Heart left ventricle (tissue), 16 donors: ENCODE results near the gene SLC2A4. TPM values are rescaled to one million over a fixed set of nuclear protein-coding genes. Genes with fewer than 3 reads are reported as not detected.

Experiments used
- ATAC-seq, 4 donors: fragments of 200-7000 bp; cut with Tn5 transposase; one replicate each; pipeline ENCODE4 v1.9.1; 2020 to 2022; ENCODE audit warnings: moderate library complexity in 4 of 4, mild to moderate bottlenecking in 3 of 4, moderate number of reproducible peaks in 1 of 4
- DNase-seq, 5 donors: peaks; one replicate each; pipeline ENCODE4 v3.0.0-alpha.2; 2020
- H3K27ac ChIP-seq, 12 donors: fragments of 200-600 bp; sonication (generic) in 4 of 12; one replicate each; pipeline versions ENCODE4 v1.5.0 to v1.8.0; 2016 to 2022; ENCODE audit warnings: mild to moderate bottlenecking in 2 of 12
- H3K27me3 ChIP-seq, 9 donors: fragments of 200-600 bp; sonication (generic) in 2 of 9; one replicate each; pipeline versions ENCODE4 v1.5.1 to v1.8.0; 2016 to 2022; ENCODE audit warnings: mild to moderate bottlenecking in 3 of 9
- H3K36me3 ChIP-seq, 9 donors: fragments of 200-600 bp; sonication (generic) in 2 of 9; one replicate each; pipeline versions ENCODE4 v1.5.0 to v1.8.0; 2018 to 2022; ENCODE audit warnings: mild to moderate bottlenecking in 2 of 9
- H3K4me1 ChIP-seq, 12 donors: fragments of 200-600 bp; sonication (generic) in 4 of 12; one replicate each; pipeline versions ENCODE4 v1.5.0 to v1.8.0; 2016 to 2022; ENCODE audit warnings: mild to moderate bottlenecking in 3 of 12
- H3K4me3 ChIP-seq, 12 donors: fragments of 200-600 bp; sonication (generic) in 4 of 12; one replicate each; pipeline versions ENCODE4 v1.5.0 to v1.8.0; 2017 to 2022; ENCODE audit warnings: mild to moderate bottlenecking in 9 of 12, moderate library complexity in 4 of 12
- H3K9me3 ChIP-seq, 12 donors: fragments of 200-600 bp; sonication (generic) in 4 of 12; one replicate each; pipeline versions ENCODE4 v1.5.0 to v1.8.0; 2016 to 2022; ENCODE audit warnings: mild to moderate bottlenecking in 1 of 12
- CTCF ChIP-seq, 12 donors: fragments of 200-600 bp; sonication (generic) in 4 of 12; IDR thresholded peaks; one replicate each; pipeline versions ENCODE4 v1.5.0 to v1.8.0; 2018 to 2022; ENCODE audit warnings: antibody characterized with exemption in 12 of 12, mild to moderate bottlenecking in 5 of 12
- POLR2A ChIP-seq, 2 donors: fragments of 450-650 bp; IDR thresholded peaks; one replicate each; pipeline ENCODE4 v1.6.1; 2017; ENCODE audit warnings: antibody characterized with exemption in 2 of 2, mild to moderate bottlenecking in 2 of 2, moderate library complexity in 2 of 2
- WGBS, 4 donors: extraction: QIAGEN DNeasy Blood & Tissue Kit in 2 of 4; methylation state at CpG; one replicate each; pipeline versions ENCODE4 v1.1.5 to v1.1.7; 2013 to 2018; 5-methylcytosine and 5-hydroxymethylcytosine counted together
- intact Hi-C, 10 donors: fragments of 100-400 bp; cut with DNase I; formaldehyde crosslinking; loops; one replicate each; pipeline versions ENCODE4 v1.11.1 to v1.14.2; 2022
- polyA plus RNA-seq, 2 donors: library from polyadenylated mRNA; stranded (reverse); fragments of 200-250 nt; gene quantifications; one replicate each; pipeline ENCODE4 v1.2.3, GENCODE V29; 2013
- total RNA-seq, 9 donors: library from RNA; depleted of rRNA in 2 of 9; stranded (reverse); fragments of >200 nt in 2 of 9; fragmentation: NEBNext Ultra II Directional in 3 of 9; extraction: Animal tissue kit (Norgen Biotek cat#: 25700) in 3 of 9; gene quantifications; one replicate each; pipeline versions ENCODE4 v1.1.0 to v1.2.4, GENCODE V29; 2016 to 2023
- donor health status: ischemic (EF 13 %, LVEDD 7.1; RV severe dilation, severe dysfunction).
- donor health status: healthy with polysubstance abuse.
- donor health status: DM: no; HTN: yes; CAD: no.
- donor health status: DM: no; HTN: no; CAD: no.
- donor health status: ischemic (EF 25% LVEDD 6.9; RV normal size, moderate dysfunction).
- donor health status: ischemic (EF 25% LVEDD 5.7; RV mildly dilated, moderate dysfunction).
- donor health status: healthy.
- donor health status: DM: yes; HTN: yes; CAD: no.
- donor health status: ischemic (EF 35%, LVEDD 5.7; RV mildly dilated, moderate dysfunction).
- donor health status: nonischemic (EF 11% LVEDD 7.7; RV severe dilation, severe dysfunction).
- donor health status: DM: yes; HTN: yes; CAD: no.
- donor health status: PGD.
- donor health status: ischemic (EF 29% LVEDD 5.4; RV normal size, mild dysfunction).
- donor health status: nonischemic (EF 23%, LVEDD 6.1; RV moderate dilation, normal function).

Gene SLC2A4
- total and polyA plus RNA-seq, 11 donors: 48.5 to 184 (median 157) TPM

GRCh38 chr17:7261379-7262191 lies 19.9 kb upstream of the SLC2A4 start:
- peaks cover 18 to 50% (median 36%) of the 10 kb centered on the region in 9 donors for H3K27me3 ChIP-seq
- H3K27ac ChIP-seq: peak overlapping the region in 2 of 12 donors; percentile 19 to 33
- H3K9me3 ChIP-seq: no peaks in the 10 kb centered on the region
- peak overlapping the region; percentile 9 to 64 (median 52) for H3K4me3 ChIP-seq
- 7 to 19% (median 12%) methylated on average over 19 to 71 of the region's 71 CpGs for WGBS, 4 donors
- peaks cover 0 to 36% (median 23%) of the 10 kb centered on the region in 12 donors for H3K4me1 ChIP-seq
- no peak for DNase-seq
- ATAC-seq: peak in 2 of 4 donors; percentile 26 to 38
- peaks cover 0 to 34% (median 30%) of the 10 kb centered on the region in 9 donors for H3K36me3 ChIP-seq
- intact Hi-C loops: no loop called here
- TF ChIP-seq POLR2A (IDR thresholded peaks at IDR 0.05) (no peak), CTCF (IDR thresholded peaks at IDR 0.05) (no peak)

GRCh38 chr17:7262192-7262934 lies 19.2 kb upstream of the SLC2A4 start, which contains the start of gene CLDN7:
Gene CLDN7, minus strand, starts transcription at chr17:7262478. Its CDS starts 435 bp downstream, at chr17:7262043.
- 7 to 15% (median 8%) methylated on average over 38 to 64 of the region's 64 CpGs for WGBS, 4 donors
- peak within 1 kb of the TSS; percentile 9 to 64 (median 52) for H3K4me3 ChIP-seq
- no peak for TF ChIP-seq POLR2A (IDR thresholded peaks at IDR 0.05)
- TF ChIP-seq CTCF (IDR thresholded peaks at IDR 0.05): no peak
- no peaks in the 10 kb centered on the region for H3K9me3 ChIP-seq
- peaks cover 0 to 27% (median 22%) of the 10 kb centered on the region in 9 donors for H3K36me3 ChIP-seq
- ATAC-seq: no peak
- no peak for DNase-seq
- intact Hi-C loops: no loop called here
- H3K27me3 ChIP-seq: peaks cover 18 to 57% (median 36%) of the 10 kb centered on the region in 9 donors
- peak within 1 kb of the TSS in 2 of 12 donors; percentile 19 to 33 for H3K27ac ChIP-seq
- H3K4me1 ChIP-seq: peaks cover 0 to 36% (median 23%) of the 10 kb centered on the region in 12 donors

- intact Hi-C loops: no loop called here
- Histone ChIP-seq H3K27me3 (peaks cover 18 to 62% (median 36%) of the 10 kb centered on the region in 9 donors), H3K36me3 (peaks cover 0 to 19% (median 14%) of the 10 kb centered on the region in 9 donors), H3K9me3 (no peaks in the 10 kb centered on the region), H3K4me1 (peaks cover 0 to 36% (median 23%) of the 10 kb centered on the region in 12 donors), H3K27ac (no peak overlapping the region), H3K4me3 (peak overlapping the region in 9 of 12 donors; percentile 12 to 64 (median 28))
- DNase-seq: peak in 1 of 5 donors; percentile 33
- WGBS, 4 donors: 9 to 14% (median 11%) methylated on average over 26 of the region's 26 CpGs
- TF ChIP-seq CTCF (IDR thresholded peaks at IDR 0.05) (no peak), POLR2A (IDR thresholded peaks at IDR 0.05) (no peak)
- ATAC-seq: peak in 2 of 4 donors; percentile 8 to 31
Observed at GRCh38 chr17:7262935-7263800, 18.4 kb upstream of the SLC2A4 start.
